GM13977 (cell line): ENCODE measurements around the gene MRPL34.

Experiments used
- DNase-seq: peaks from one replicate; pipeline ENCODE4 v3.0.0; 2012; ENCODE audit warnings: low spot score
- in situ Hi-C: fragments of 300-500 bp; cut with MboI; formaldehyde crosslinking; loops from one replicate; pipeline ENCODE4 v1.12.0; 2022; ENCODE audit warnings: low sequenced_read_pairs, low pct_unique_long_range_greater_than_20kb, mixed read lengths, inconsistent platforms; ENCODE audit not compliant: unreplicated experiment
- TF ChIP-seq, protein P1 (sequence below): IDR thresholded peaks from 2 replicates; pipeline ENCODE4 v1.5.1; 2012; ENCODE audit warnings: mild to moderate bottlenecking, control low read depth; ENCODE audit not compliant: insufficient read depth; ENCODE audit errors: extremely low read depth, missing control alignments

Gene MRPL34

DNA sequence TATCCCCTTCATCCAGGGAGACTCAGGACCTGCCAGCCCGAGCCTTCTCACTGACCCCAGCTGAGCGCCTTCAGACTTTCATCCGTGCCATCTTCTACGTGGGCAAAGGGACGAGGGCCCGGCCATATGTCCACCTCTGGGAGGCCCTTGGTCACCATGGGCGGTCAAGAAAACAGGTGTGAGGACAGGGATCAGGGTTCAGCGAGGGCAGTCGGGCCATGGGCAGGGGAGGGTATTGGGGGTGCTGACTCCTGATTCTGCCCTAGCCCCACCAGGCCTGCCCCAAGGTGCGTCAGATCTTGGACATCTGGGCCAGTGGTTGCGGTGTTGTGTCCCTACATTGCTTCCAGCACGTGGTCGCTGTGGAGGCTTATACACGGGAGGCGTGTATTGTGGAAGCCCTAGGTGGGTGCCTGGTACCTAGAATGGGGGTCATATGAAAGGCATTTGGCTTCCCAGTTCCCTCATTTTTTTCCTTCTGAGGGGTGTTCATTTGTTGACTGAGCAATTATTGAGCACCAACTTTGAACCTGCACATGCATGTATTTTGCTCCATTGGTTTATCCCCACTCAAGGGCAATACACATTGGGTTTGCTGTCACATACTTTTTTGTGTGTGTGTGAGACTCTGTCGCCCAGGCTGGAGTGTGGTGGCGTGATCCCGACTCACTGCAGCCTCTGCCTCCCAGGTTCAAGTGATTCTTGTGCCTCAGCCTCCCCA lies 20.1 kb upstream of the MRPL34 start:
- no peak for DNase-seq
- in situ Hi-C loops = no loop called here
- TF ChIP-seq, protein P1, sequence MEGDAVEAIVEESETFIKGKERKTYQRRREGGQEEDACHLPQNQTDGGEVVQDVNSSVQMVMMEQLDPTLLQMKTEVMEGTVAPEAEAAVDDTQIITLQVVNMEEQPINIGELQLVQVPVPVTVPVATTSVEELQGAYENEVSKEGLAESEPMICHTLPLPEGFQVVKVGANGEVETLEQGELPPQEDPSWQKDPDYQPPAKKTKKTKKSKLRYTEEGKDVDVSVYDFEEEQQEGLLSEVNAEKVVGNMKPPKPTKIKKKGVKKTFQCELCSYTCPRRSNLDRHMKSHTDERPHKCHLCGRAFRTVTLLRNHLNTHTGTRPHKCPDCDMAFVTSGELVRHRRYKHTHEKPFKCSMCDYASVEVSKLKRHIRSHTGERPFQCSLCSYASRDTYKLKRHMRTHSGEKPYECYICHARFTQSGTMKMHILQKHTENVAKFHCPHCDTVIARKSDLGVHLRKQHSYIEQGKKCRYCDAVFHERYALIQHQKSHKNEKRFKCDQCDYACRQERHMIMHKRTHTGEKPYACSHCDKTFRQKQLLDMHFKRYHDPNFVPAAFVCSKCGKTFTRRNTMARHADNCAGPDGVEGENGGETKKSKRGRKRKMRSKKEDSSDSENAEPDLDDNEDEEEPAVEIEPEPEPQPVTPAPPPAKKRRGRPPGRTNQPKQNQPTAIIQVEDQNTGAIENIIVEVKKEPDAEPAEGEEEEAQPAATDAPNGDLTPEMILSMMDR = no peak

DNA sequence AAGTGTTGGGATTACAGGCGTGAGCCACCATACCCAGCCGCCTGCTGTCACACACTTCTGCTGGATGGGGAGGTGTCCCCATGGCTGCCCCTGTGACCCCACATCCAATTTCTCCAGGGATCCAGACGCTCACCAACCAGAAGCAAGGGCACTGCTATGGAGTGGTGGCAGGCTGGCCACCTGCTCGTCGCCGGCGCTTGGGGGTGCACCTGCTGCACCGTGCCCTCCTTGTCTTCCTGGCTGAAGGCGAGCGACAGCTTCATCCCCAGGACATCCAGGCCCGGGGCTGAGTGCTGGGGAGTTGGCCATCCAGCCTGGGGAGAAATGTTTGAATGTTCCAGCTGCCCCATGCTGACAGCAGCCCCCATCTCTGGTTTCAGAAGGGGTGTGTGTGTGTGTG lies 19.4 kb upstream of the MRPL34 start:
- in situ Hi-C loops = no loop called here
- DNase-seq = no peak
- TF ChIP-seq, protein P1 = no peak

DNA sequence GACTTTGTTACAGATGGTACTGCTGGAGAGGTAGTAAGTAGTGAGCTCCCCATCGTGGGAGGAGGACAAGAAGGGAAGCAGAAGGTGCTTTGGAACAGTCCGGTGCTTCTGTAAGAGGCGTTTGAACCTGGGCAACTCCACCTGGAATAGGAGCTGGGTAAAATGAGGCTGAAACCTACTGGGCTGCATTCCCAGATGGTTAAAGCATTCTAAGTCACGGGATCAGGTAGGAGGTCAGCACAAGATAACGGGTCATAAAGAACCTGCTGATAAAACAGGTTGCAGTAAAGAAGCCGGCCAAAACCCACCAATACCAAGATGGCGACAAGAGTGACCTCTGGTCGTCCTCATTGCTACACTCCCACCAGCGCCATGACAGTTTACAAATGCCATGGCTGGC lies 18.9 kb upstream of the MRPL34 start:
- no peak for DNase-seq
- in situ Hi-C loops = no loop called here
- TF ChIP-seq, protein P1 = no peak

DNA sequence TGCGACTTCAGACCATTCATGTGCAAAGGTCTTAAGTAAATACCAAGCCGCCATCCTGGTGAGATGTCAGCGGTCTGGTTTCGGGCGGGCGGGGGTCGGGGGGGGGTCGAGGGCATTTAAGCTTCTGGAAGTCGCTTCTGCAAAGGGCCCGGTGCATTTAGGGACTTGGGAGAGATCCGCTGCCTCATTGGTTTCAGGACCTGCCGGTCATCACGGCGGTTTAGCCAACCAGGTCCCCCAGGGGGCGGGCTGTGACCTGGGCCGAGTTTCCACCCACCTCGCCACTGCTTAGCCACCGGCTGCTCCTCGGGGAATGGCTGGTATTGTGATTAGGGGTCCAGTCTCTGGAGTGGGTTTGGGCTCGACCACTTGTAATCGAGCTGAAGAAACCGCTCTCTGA lies 16.2 kb upstream of the MRPL34 start:
- in situ Hi-C loops = no loop called here
- TF ChIP-seq, protein P1 = no peak
- peak; percentile 91 for DNase-seq

DNA sequence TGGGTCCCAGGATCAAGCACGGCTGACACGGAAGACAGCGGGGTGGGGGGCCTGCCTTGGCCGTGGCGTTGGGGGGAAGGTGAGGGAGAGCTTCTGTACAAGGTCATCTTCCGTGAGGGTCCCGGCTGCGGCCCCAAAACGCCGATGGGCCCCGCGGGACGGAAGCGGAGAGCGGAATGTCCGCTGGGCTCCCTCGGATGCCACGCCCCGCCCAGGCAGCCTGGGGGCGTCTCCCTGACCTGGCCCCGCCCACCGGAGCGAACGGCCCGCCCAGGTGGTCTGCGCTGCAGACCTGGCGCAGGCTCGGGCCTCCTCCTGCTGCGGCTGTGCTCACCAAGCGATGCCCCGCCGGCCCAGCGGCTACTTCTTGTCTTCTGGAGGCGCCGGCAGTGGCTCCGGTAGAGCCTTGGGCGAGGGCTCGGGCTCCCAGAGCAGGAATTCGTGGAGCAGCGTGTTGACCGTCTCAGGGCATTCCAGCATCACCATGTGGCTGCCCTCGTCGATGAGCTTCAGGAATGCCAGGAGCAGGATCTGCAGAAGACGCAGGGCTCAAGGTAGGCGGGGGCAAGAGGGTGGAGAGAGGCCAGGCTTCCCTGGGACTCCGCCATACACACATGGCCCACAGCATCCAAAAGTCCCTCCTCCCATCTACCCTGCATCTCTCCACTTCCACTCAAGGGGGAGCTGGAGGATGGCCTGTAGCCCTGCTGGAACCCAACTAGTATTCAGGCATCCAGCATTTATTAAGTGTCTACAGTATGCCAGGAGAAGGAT lies 13.2 kb upstream of the MRPL34 start:
- TF ChIP-seq, protein P1 = peak; percentile 84
- in situ Hi-C loops = no loop called here
- peak; percentile 98 for DNase-seq

DNA sequence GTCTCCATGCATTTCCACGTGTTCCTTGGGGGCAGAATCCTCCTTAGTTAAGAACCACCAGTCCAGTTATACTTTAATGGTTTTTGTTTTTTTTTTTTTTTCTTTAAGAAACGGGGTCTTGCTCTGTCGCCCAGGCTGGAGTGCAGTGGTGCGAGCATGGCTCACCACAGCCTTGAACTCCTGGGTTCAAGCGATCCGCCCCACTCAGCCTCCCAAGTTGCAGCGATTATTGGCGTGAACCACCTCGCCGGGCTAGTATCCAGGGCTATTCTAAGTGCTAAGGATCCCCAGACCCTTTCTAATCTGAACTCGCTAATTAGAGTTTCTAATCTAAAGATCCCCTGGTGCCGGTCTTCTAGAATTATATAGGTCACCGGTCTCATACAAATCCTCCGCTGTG lies 12.1 kb upstream of the MRPL34 start:
- in situ Hi-C loops = no loop called here
- DNase-seq = no peak
- TF ChIP-seq, protein P1 = no peak
